ENCODE data around the gene CBL. TPM values are rescaled to one million over a fixed set of nuclear protein-coding genes. Genes with fewer than 3 reads are reported as not detected.

Gene CBL
- total RNA-seq, 3 donors from 2014 or later (not counting 1 experiment from before 2014, with no cell fraction given): 29.0 to 32.5 (median 30.1) TPM

GRCh38 chr11:119237515-119237914, 31.4 kb downstream of the CBL start:
- H3K27ac ChIP-seq (ENCODE audit: low read length): no peak overlapping the region
- Mint-ChIP-seq H3K27me3 (ENCODE audit: low read depth in 2 of 2) (no peaks in the 10 kb centered on the region), H3K36me3 (peaks cover 6% of the 10 kb centered on the region), H3K27ac (no peak overlapping the region), H3K4me1 (peaks cover 33 to 42% of the 10 kb centered on the region in 2 donors), H3K4me3 (no peak overlapping the region), H3K9me3 (no peaks in the 10 kb centered on the region)
- TF ChIP-seq CTCF (IDR thresholded peaks at IDR 0.05): no peak
- intact Hi-C loops (cut with micrococcal nuclease): no loop called here
- H3K36me3 ChIP-seq (ENCODE audit: control insufficient read depth, insufficient read depth, low read length): peaks cover 21% of the 10 kb centered on the region
- ATAC-seq (no peak), DNase-seq (no peak)
- no peaks in the 10 kb centered on the region for H3K9me3 ChIP-seq (ENCODE audit: control insufficient read depth, insufficient read depth, low read length)
- no peaks in the 10 kb centered on the region for H3K27me3 ChIP-seq (ENCODE audit: control insufficient read depth, insufficient read depth, low read length)
- no peak overlapping the region for H3K4me3 ChIP-seq (ENCODE audit: low read length)
- H3K4me1 ChIP-seq (ENCODE audit: control insufficient read depth, insufficient read depth, low read length): peaks cover 6% of the 10 kb centered on the region

GRCh38 chr11:119248750-119249670, 42.9 kb downstream of the CBL start:
- peak in 1 of 3 donors; percentile 28 for ATAC-seq
- no peak overlapping the region for H3K4me3 ChIP-seq (ENCODE audit: low read length)
- no peak for DNase-seq
- H3K4me1 ChIP-seq (ENCODE audit: control insufficient read depth, insufficient read depth, low read length): no peaks in the 10 kb centered on the region
- H3K27me3 Mint-ChIP-seq (ENCODE audit: low read depth in 2 of 2): no peaks in the 10 kb centered on the region
- H3K4me3 Mint-ChIP-seq: no peak overlapping the region
- 86% methylated on average over 8 of the region's 8 CpGs for WGBS (ENCODE audit: insufficient coverage)
- no peaks in the 10 kb centered on the region for H3K27me3 ChIP-seq (ENCODE audit: control insufficient read depth, insufficient read depth, low read length)
- H3K27ac ChIP-seq (ENCODE audit: low read length): no peak overlapping the region
- H3K36me3 Mint-ChIP-seq: no peaks in the 10 kb centered on the region
- intact Hi-C loops (cut with micrococcal nuclease): no loop called here
- H3K9me3 Mint-ChIP-seq: no peaks in the 10 kb centered on the region
- no peaks in the 10 kb centered on the region for H3K36me3 ChIP-seq (ENCODE audit: control insufficient read depth, insufficient read depth, low read length)
- no peak overlapping the region for H3K27ac Mint-ChIP-seq
- no peaks in the 10 kb centered on the region for H3K9me3 ChIP-seq (ENCODE audit: control insufficient read depth, insufficient read depth, low read length)
- H3K4me1 Mint-ChIP-seq: peaks cover 14 to 24% of the 10 kb centered on the region in 2 donors
- no peak for TF ChIP-seq CTCF (IDR thresholded peaks at IDR 0.05)

GRCh38 chr11:119249671-119250010, 43.5 kb downstream of the CBL start:
- peaks cover 14 to 24% of the 10 kb centered on the region in 2 donors for H3K4me1 Mint-ChIP-seq
- intact Hi-C loops (cut with micrococcal nuclease): no loop called here
- no peak overlapping the region for H3K4me3 Mint-ChIP-seq
- no peak overlapping the region for H3K4me3 ChIP-seq (ENCODE audit: low read length)
- no peaks in the 10 kb centered on the region for H3K36me3 ChIP-seq (ENCODE audit: control insufficient read depth, insufficient read depth, low read length)
- H3K27me3 ChIP-seq (ENCODE audit: control insufficient read depth, insufficient read depth, low read length): no peaks in the 10 kb centered on the region
- H3K9me3 Mint-ChIP-seq: no peaks in the 10 kb centered on the region
- 97% methylated on average over 1 of the region's 1 CpG for WGBS (ENCODE audit: insufficient coverage)
- no peaks in the 10 kb centered on the region for H3K36me3 Mint-ChIP-seq
- H3K27ac ChIP-seq (ENCODE audit: low read length): no peak overlapping the region
- H3K4me1 ChIP-seq (ENCODE audit: control insufficient read depth, insufficient read depth, low read length): no peaks in the 10 kb centered on the region
- H3K27ac Mint-ChIP-seq: no peak overlapping the region
- no peak for ATAC-seq
- no peaks in the 10 kb centered on the region for H3K27me3 Mint-ChIP-seq (ENCODE audit: low read depth in 2 of 2)
- no peaks in the 10 kb centered on the region for H3K9me3 ChIP-seq (ENCODE audit: control insufficient read depth, insufficient read depth, low read length)
- no peak for DNase-seq
- TF ChIP-seq CTCF (IDR thresholded peaks at IDR 0.05): no peak

GRCh38 chr11:119251114-119251513, 45.0 kb downstream of the CBL start:
- Histone ChIP-seq H3K27me3 (ENCODE audit: control insufficient read depth, insufficient read depth, low read length) (no peaks in the 10 kb centered on the region), H3K9me3 (ENCODE audit: control insufficient read depth, insufficient read depth, low read length) (no peaks in the 10 kb centered on the region), H3K4me3 (ENCODE audit: low read length) (no peak overlapping the region), H3K4me1 (ENCODE audit: control insufficient read depth, insufficient read depth, low read length) (no peaks in the 10 kb centered on the region), H3K36me3 (ENCODE audit: control insufficient read depth, insufficient read depth, low read length) (no peaks in the 10 kb centered on the region), H3K27ac (ENCODE audit: low read length) (no peak overlapping the region)
- no peak overlapping the region for H3K4me3 Mint-ChIP-seq
- no peak overlapping the region for H3K27ac Mint-ChIP-seq
- WGBS (ENCODE audit: insufficient coverage): no CpG with 5 or more reads among the region's 3 CpGs
- no peak for TF ChIP-seq CTCF (IDR thresholded peaks at IDR 0.05)
- H3K36me3 Mint-ChIP-seq: no peaks in the 10 kb centered on the region
- no peak for ATAC-seq
- H3K9me3 Mint-ChIP-seq: no peaks in the 10 kb centered on the region
- intact Hi-C loops (cut with micrococcal nuclease): no loop called here
- DNase-seq: no peak
- peaks cover 14 to 24% of the 10 kb centered on the region in 2 donors for H3K4me1 Mint-ChIP-seq
- H3K27me3 Mint-ChIP-seq (ENCODE audit: low read depth in 2 of 2): no peaks in the 10 kb centered on the region

Measured in natural killer cell (primary cell).